Measurements from ENCODE around the gene ELL. TPM values are rescaled to one million over a fixed set of nuclear protein-coding genes. Genes with fewer than 3 reads are reported as not detected.

ELL gene
- total RNA-seq, 1 experiment from 2014 or later, result 8.4 TPM

- DNase-seq (ENCODE audit: low read depth), result no peak
- in situ Hi-C loops (cut with HindIII; ENCODE audit: low pct_unique_long_range_greater_than_20kb, low sequenced_read_pairs), result no loop called here
Measured at GRCh38 chr19:18495204-18495911, 26.5 kb downstream of the ELL start.

GRCh38 chr19:18494267-18494607, 27.6 kb downstream of the ELL start:
- in situ Hi-C loops (cut with HindIII; ENCODE audit: low pct_unique_long_range_greater_than_20kb, low sequenced_read_pairs), result no loop called here
- no peak for DNase-seq (ENCODE audit: low read depth)

- no peak for DNase-seq (ENCODE audit: low read depth)
- in situ Hi-C loops (cut with HindIII; ENCODE audit: low pct_unique_long_range_greater_than_20kb, low sequenced_read_pairs), result no loop called here
Measured at GRCh38 chr19:18493440-18494266, 28.2 kb downstream of the ELL start.

- no peak for DNase-seq (ENCODE audit: low read depth)
- in situ Hi-C loops (cut with HindIII; ENCODE audit: low pct_unique_long_range_greater_than_20kb, low sequenced_read_pairs), result no loop called here
Measured at GRCh38 chr19:18491995-18492953, 29.6 kb downstream of the ELL start.

GRCh38 chr19:18490728-18491127, 31.1 kb downstream of the ELL start:
- DNase-seq (ENCODE audit: low read depth), result no peak
- in situ Hi-C loops (cut with HindIII; ENCODE audit: low pct_unique_long_range_greater_than_20kb, low sequenced_read_pairs), result no loop called here

GRCh38 chr19:18489627-18490184, 32.2 kb downstream of the ELL start:
- no peak for DNase-seq (ENCODE audit: low read depth)
- in situ Hi-C loops (cut with HindIII; ENCODE audit: low pct_unique_long_range_greater_than_20kb, low sequenced_read_pairs), result no loop called here

- in situ Hi-C loops (cut with HindIII; ENCODE audit: low pct_unique_long_range_greater_than_20kb, low sequenced_read_pairs), result no loop called here
Measured at GRCh38 chr19:18488838-18489626, 32.8 kb downstream of the ELL start.

GRCh38 chr19:18488403-18488723, 33.5 kb downstream of the ELL start:
- in situ Hi-C loops (cut with HindIII; ENCODE audit: low pct_unique_long_range_greater_than_20kb, low sequenced_read_pairs), result no loop called here
- DNase-seq (ENCODE audit: low read depth), result no peak

More at GRCh38 chr19:18488838-18489626, 32.8 kb downstream of the ELL start:
- DNase-seq (ENCODE audit: low read depth), result no peak

GRCh38 chr19:18487576-18488402, 34.1 kb downstream of the ELL start:
- in situ Hi-C loops (cut with HindIII; ENCODE audit: low pct_unique_long_range_greater_than_20kb, low sequenced_read_pairs), result no loop called here
- no peak for DNase-seq (ENCODE audit: low read depth)

- in situ Hi-C loops (cut with HindIII; ENCODE audit: low pct_unique_long_range_greater_than_20kb, low sequenced_read_pairs), result no loop called here
- DNase-seq (ENCODE audit: low read depth), result no peak
Measured at GRCh38 chr19:18486746-18487145, 35.1 kb downstream of the ELL start.

- DNase-seq (ENCODE audit: low read depth), result no peak
- in situ Hi-C loops (cut with HindIII; ENCODE audit: low pct_unique_long_range_greater_than_20kb, low sequenced_read_pairs), result no loop called here
Measured at GRCh38 chr19:18484992-18485391, 36.9 kb downstream of the ELL start.

GRCh38 chr19:18483119-18483890, 38.6 kb downstream of the ELL start:
- in situ Hi-C loops (cut with HindIII; ENCODE audit: low pct_unique_long_range_greater_than_20kb, low sequenced_read_pairs), result no loop called here
- DNase-seq (ENCODE audit: low read depth), result no peak

GRCh38 chr19:18481505-18482222, 40.2 kb downstream of the ELL start:
- in situ Hi-C loops (cut with HindIII; ENCODE audit: low pct_unique_long_range_greater_than_20kb, low sequenced_read_pairs), result no loop called here
- DNase-seq (ENCODE audit: low read depth), result no peak

GRCh38 chr19:18480006-18480691, 41.7 kb downstream of the ELL start:
- in situ Hi-C loops (cut with HindIII; ENCODE audit: low pct_unique_long_range_greater_than_20kb, low sequenced_read_pairs), result no loop called here
- DNase-seq (ENCODE audit: low read depth), result no peak

GRCh38 chr19:18478545-18479311, 43.1 kb downstream of the ELL start:
- in situ Hi-C loops (cut with HindIII; ENCODE audit: low pct_unique_long_range_greater_than_20kb, low sequenced_read_pairs), result no loop called here
- peak; percentile 32 for DNase-seq (ENCODE audit: low read depth)

Measured in Caki2 (cell line).